ENCODE data around the gene TRMT61B. TPM values are rescaled to one million over a fixed set of nuclear protein-coding genes. Genes with fewer than 3 reads are reported as not detected.

The TRMT61B gene
- total and polyA plus RNA-seq, 2 of the 13 experiments (the other 11 are each of a cell fraction or from before 2014, with no cell fraction given) = 19.7 to 23.5 TPM

Small RNAs within 50 kb of the gene (small RNA-seq; reads per million reads assigned to genes)
- gene SNORD92 (ENCODE audit: insufficient read depth in 2 of 3, insufficient read length in 3 of 3, low read depth in 2 of 3, low replicate concordance in 1 of 3) = 22.1 to 56.3 (median 52.2) reads per million in 3 experiments

Other genes starting within 250 kb of the TRMT61B start
- gene PPP1CB, start 118.5 kb downstream of the TRMT61B start, total RNA-seq (2016; rRNA removed; fragmentation: Illumina TruSeq; extraction: Trizol) = 109 and 209 TPM in 2 replicates
- 33.8 and 46.9 TPM in 2 replicates for gene PPP1CB, start 118.5 kb downstream of the TRMT61B start, polyA plus RNA-seq (2011; rRNA removed)
- 0.17 and 0.75 TPM in 2 replicates for gene SPDYA, start 59.5 kb downstream of the TRMT61B start, total RNA-seq (2016; rRNA removed; fragmentation: Illumina TruSeq; extraction: Trizol)
- gene SPDYA, start 59.5 kb downstream of the TRMT61B start, polyA plus RNA-seq (2011; rRNA removed) = 0.08 and 0.32 TPM in 2 replicates
- gene WDR43, start 24.4 kb upstream of the TRMT61B start, total RNA-seq (2016; rRNA removed; fragmentation: Illumina TruSeq; extraction: Trizol) = 167 and 253 TPM in 2 replicates
- 88.9 and 121 TPM in 2 replicates for gene WDR43, start 24.4 kb upstream of the TRMT61B start, polyA plus RNA-seq (2011; rRNA removed)
- gene TOGARAM2, start 111.0 kb upstream of the TRMT61B start, total RNA-seq (2016; rRNA removed; fragmentation: Illumina TruSeq; extraction: Trizol) = under 0.01 TPM in 1 of 2 replicates, not detected in the other
- gene TOGARAM2, start 111.0 kb upstream of the TRMT61B start, polyA plus RNA-seq (2011; rRNA removed) = 0.05 TPM in 2 replicates
- not detected in 2 replicates for gene PCARE, start 204.2 kb upstream of the TRMT61B start, total RNA-seq (2016; rRNA removed; fragmentation: Illumina TruSeq; extraction: Trizol)
- gene PCARE, start 204.2 kb upstream of the TRMT61B start, polyA plus RNA-seq (2011; rRNA removed) = not detected in 2 replicates
- gene CLIP4, start 245.1 kb upstream of the TRMT61B start, total RNA-seq (2016; rRNA removed; fragmentation: Illumina TruSeq; extraction: Trizol) = 0.46 TPM in 2 replicates
- gene CLIP4, start 245.1 kb upstream of the TRMT61B start, polyA plus RNA-seq (2011; rRNA removed) = 0.49 and 0.59 TPM in 2 replicates